A673 (cell line): ENCODE data around the gene APOC1.
"Not testable (repeated sequence)": the region's sequence is repeated elsewhere in the genome, so short reads cannot be mapped to it uniquely, and the experiment has no call there.

Experiments used
- EZH2 ChIP-seq: fragments of 200-600 bp; sonication (generic); IDR thresholded peaks from 2 replicates; pipeline ENCODE4 v1.6.1; 2017; ENCODE audit warnings: borderline replicate concordance, low read depth, mild to moderate bottlenecking, mixed read lengths, antibody characterized with exemption, low read length; ENCODE audit not compliant: poor library complexity, severe bottlenecking
- TF ChIP-seq, protein P1 (sequence below): fragments of 300-800, 200-600 bp; sonication (generic); conservative IDR thresholded peaks from 2 replicates; pipeline ENCODE4 v1.5.1; 2017; ENCODE audit warnings: low read depth, mild to moderate bottlenecking, antibody characterized with exemption, low read length, moderate library complexity, mixed read lengths

DNA sequence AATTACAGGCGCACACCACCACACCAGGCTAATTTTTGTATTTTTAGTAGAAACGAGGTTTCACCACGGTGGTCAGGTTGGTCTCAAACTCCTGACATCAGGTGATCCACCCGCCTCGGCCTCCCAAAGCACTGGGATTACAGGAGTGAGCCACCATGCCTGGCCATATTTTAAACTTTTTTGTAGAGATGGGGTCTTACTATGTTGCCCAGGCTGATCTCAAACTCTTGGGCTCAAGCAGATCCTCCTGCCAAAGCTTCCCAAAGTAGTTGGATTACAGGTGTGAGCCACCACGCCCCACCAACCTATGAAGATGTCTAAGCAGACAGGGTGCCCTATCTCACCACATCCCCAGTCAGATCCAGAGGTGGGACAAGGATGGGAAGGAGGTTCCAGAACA is 2.5 kb upstream of the APOC1 start:
- TF ChIP-seq, protein P1, sequence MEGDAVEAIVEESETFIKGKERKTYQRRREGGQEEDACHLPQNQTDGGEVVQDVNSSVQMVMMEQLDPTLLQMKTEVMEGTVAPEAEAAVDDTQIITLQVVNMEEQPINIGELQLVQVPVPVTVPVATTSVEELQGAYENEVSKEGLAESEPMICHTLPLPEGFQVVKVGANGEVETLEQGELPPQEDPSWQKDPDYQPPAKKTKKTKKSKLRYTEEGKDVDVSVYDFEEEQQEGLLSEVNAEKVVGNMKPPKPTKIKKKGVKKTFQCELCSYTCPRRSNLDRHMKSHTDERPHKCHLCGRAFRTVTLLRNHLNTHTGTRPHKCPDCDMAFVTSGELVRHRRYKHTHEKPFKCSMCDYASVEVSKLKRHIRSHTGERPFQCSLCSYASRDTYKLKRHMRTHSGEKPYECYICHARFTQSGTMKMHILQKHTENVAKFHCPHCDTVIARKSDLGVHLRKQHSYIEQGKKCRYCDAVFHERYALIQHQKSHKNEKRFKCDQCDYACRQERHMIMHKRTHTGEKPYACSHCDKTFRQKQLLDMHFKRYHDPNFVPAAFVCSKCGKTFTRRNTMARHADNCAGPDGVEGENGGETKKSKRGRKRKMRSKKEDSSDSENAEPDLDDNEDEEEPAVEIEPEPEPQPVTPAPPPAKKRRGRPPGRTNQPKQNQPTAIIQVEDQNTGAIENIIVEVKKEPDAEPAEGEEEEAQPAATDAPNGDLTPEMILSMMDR: not testable (repeated sequence)
- TF ChIP-seq EZH2: not testable (repeated sequence)
